ENCODE data around the gene CFAP61.

Gene CFAP61

GRCh38 chr20:20318365-20319161 lies 266.2 kb downstream of the CFAP61 start:
- Histone ChIP-seq H4K20me1 (ENCODE audit: insufficient read depth, low read length, poor library complexity, severe bottlenecking) (no peaks in the 10 kb centered on the region), H3K4me3 (ENCODE audit: low read length, poor library complexity, severe bottlenecking) (no peak overlapping the region)
- TF ChIP-seq EZH2phosphoT487 (IDR thresholded peaks at IDR 0.05; ENCODE audit: borderline replicate concordance) (no peak), CTCF (conservative IDR thresholded peaks at IDR 0.05; ENCODE audit: low read length) (no peak)

GRCh38 chr20:20321134-20321533 lies 268.8 kb downstream of the CFAP61 start:
- no peaks in the 10 kb centered on the region for H4K20me1 ChIP-seq (ENCODE audit: insufficient read depth, low read length, poor library complexity, severe bottlenecking)
- no peak overlapping the region for H2AFZ ChIP-seq (ENCODE audit: low read length)
- H3K9me3 ChIP-seq (ENCODE audit: insufficient read depth, low read depth, low read length): no peaks in the 10 kb centered on the region; the same call in 1 of the 2 replicates
- H3K4me1 ChIP-seq (ENCODE audit: insufficient read depth, low read length, poor library complexity, severe bottlenecking): no peaks in the 10 kb centered on the region
- no peak overlapping the region for H3K4me2 ChIP-seq (ENCODE audit: low read depth, low read length, poor library complexity, severe bottlenecking)
- H3K36me3 ChIP-seq (ENCODE audit: insufficient read depth, low read length): no peaks in the 10 kb centered on the region
- H3F3A ChIP-seq (ENCODE audit: low read depth): no peaks in the 10 kb centered on the region
- H3K4me3 ChIP-seq (ENCODE audit: low read length, poor library complexity, severe bottlenecking): no peak overlapping the region
- H3K9me2 ChIP-seq (replicated peaks; ENCODE audit: low read depth, low read length): no peaks in the 10 kb centered on the region
- no peaks in the 10 kb centered on the region for H3K79me2 ChIP-seq (ENCODE audit: insufficient read depth, low read length)
- TF ChIP-seq CTCF (conservative IDR thresholded peaks at IDR 0.05; ENCODE audit: low read length): no peak
- no peak for TF ChIP-seq EZH2phosphoT487 (IDR thresholded peaks at IDR 0.05; ENCODE audit: borderline replicate concordance)
- H3K9ac ChIP-seq (ENCODE audit: low read depth, low read length, poor library complexity, severe bottlenecking): no peak overlapping the region
- H3K27me3 ChIP-seq (ENCODE audit: insufficient read depth, low read length, poor library complexity, severe bottlenecking): no peaks in the 10 kb centered on the region

More at GRCh38 chr20:20318365-20319161, 266.2 kb downstream of the CFAP61 start:
- no peak overlapping the region for H2AFZ ChIP-seq (ENCODE audit: low read length)
- no peaks in the 10 kb centered on the region for H3F3A ChIP-seq (ENCODE audit: low read depth)
- no peaks in the 10 kb centered on the region for H3K27me3 ChIP-seq (ENCODE audit: insufficient read depth, low read length, poor library complexity, severe bottlenecking)
- no peak overlapping the region for H3K9ac ChIP-seq (ENCODE audit: low read depth, low read length, poor library complexity, severe bottlenecking)
- H3K9me3 ChIP-seq (ENCODE audit: insufficient read depth, low read depth, low read length): no peaks in the 10 kb centered on the region; the same call in 1 of the 2 replicates
- no peaks in the 10 kb centered on the region for H3K79me2 ChIP-seq (ENCODE audit: insufficient read depth, low read length)
- H3K9me2 ChIP-seq (replicated peaks; ENCODE audit: low read depth, low read length): no peaks in the 10 kb centered on the region
- no peaks in the 10 kb centered on the region for H3K36me3 ChIP-seq (ENCODE audit: insufficient read depth, low read length)
- H3K4me2 ChIP-seq (ENCODE audit: low read depth, low read length, poor library complexity, severe bottlenecking): no peak overlapping the region
- H3K4me1 ChIP-seq (ENCODE audit: insufficient read depth, low read length, poor library complexity, severe bottlenecking): no peaks in the 10 kb centered on the region

- TF ChIP-seq EZH2phosphoT487 (IDR thresholded peaks at IDR 0.05; ENCODE audit: borderline replicate concordance) (no peak), CTCF (conservative IDR thresholded peaks at IDR 0.05; ENCODE audit: low read length) (no peak)
- Histone ChIP-seq H4K20me1 (ENCODE audit: insufficient read depth, low read length, poor library complexity, severe bottlenecking) (no peaks in the 10 kb centered on the region), H3K4me2 (ENCODE audit: low read depth, low read length, poor library complexity, severe bottlenecking) (no peak overlapping the region), H2AFZ (ENCODE audit: low read length) (no peak overlapping the region), H3K9me3 (ENCODE audit: insufficient read depth, low read depth, low read length) (no peaks in the 10 kb centered on the region; the same call in 1 of the 2 replicates), H3K9ac (ENCODE audit: low read depth, low read length, poor library complexity, severe bottlenecking) (no peak overlapping the region), H3K27me3 (ENCODE audit: insufficient read depth, low read length, poor library complexity, severe bottlenecking) (no peaks in the 10 kb centered on the region), H3K4me1 (ENCODE audit: insufficient read depth, low read length, poor library complexity, severe bottlenecking) (no peaks in the 10 kb centered on the region), H3K79me2 (ENCODE audit: insufficient read depth, low read length) (no peaks in the 10 kb centered on the region), H3K9me2 (replicated peaks; ENCODE audit: low read depth, low read length) (no peaks in the 10 kb centered on the region), H3F3A (ENCODE audit: low read depth) (no peaks in the 10 kb centered on the region), H3K36me3 (ENCODE audit: insufficient read depth, low read length) (no peaks in the 10 kb centered on the region), H3K4me3 (ENCODE audit: low read length, poor library complexity, severe bottlenecking) (no peak overlapping the region)
Measured at GRCh38 chr20:20321917-20322316, 269.6 kb downstream of the CFAP61 start.

Data from Loucy (cell line).